Measurements from ENCODE around the gene LAMA3.

DNA sequence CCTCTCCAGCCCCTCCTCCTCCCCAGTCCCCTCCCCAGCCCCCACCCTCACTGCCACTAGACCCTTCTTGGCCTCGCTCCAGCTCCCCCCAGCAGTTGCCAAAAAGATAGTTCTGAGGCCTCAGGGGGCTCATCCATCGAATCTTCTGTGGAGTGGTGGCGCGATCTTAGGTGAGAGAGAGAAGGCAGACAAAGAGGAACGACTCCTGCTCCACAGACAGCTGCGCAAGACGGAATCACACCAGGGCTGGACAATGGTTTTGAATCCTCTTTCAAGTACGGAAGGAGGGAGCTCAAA, 68.1 kb downstream of the LAMA3 start:
- TF ChIP-seq POLR2A (IDR thresholded peaks at IDR 0.05; ENCODE audit: low read length): no peak
- no peak for TF ChIP-seq GATA1 (IDR thresholded peaks at IDR 0.05; ENCODE audit: low read depth, low read length)

Data from erythroblast (primary cell).